ENCODE data around the gene TMPRSS3.

DNA sequence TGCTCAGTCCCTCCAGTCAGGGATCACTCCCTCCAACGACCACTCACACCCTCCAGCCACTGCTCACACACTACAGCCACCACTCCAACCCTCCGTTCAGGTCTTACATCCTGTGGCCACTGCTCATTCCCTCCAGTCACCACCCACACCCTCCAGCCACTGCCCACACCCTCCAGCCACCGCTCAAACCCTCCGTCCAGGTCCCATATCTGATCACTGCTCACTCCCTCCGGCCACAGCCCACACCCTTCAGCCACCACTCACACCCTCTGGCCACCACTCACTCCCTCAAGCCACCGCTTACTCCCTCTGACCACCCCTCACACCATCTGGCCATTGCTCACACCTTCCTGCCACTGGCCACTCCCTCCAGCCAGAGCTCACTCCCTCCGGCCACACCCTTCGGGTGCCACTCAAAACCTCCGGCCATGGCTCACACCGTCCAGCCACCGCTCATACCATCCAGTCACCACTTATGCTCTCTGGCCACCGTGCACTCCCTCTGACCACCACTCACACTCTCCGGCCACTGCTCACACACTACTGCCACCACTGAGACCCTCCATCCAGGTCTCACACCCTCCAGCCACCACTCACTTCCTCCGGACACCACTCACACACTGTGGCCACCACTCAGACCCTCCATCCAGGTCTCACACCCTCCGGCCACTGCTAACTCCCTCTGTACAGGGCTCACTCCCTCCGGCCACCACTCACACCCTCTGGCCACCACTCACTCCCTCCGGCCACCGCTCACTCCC lies 24.8 kb downstream of the TMPRSS3 start:
- TF ChIP-seq, protein P1, sequence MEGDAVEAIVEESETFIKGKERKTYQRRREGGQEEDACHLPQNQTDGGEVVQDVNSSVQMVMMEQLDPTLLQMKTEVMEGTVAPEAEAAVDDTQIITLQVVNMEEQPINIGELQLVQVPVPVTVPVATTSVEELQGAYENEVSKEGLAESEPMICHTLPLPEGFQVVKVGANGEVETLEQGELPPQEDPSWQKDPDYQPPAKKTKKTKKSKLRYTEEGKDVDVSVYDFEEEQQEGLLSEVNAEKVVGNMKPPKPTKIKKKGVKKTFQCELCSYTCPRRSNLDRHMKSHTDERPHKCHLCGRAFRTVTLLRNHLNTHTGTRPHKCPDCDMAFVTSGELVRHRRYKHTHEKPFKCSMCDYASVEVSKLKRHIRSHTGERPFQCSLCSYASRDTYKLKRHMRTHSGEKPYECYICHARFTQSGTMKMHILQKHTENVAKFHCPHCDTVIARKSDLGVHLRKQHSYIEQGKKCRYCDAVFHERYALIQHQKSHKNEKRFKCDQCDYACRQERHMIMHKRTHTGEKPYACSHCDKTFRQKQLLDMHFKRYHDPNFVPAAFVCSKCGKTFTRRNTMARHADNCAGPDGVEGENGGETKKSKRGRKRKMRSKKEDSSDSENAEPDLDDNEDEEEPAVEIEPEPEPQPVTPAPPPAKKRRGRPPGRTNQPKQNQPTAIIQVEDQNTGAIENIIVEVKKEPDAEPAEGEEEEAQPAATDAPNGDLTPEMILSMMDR (IDR thresholded peaks at IDR 0.05): no peak
- TF ChIP-seq POLR2A (IDR thresholded peaks at IDR 0.05): no peak
